SU-DHL-6 (cell line): ENCODE data around the gene ELANE.

Source experiments
- H2AFZ ChIP-seq: fragments of 200-600 bp; sonication (generic); 2 replicates; pipeline ENCODE4 v1.6.1; 2014; ENCODE audit warnings: low read depth, mild to moderate bottlenecking, moderate library complexity, mixed read lengths, antibody characterized with exemption, low read length; ENCODE audit not compliant: severe bottlenecking
- H3F3A ChIP-seq: fragments of 200-600 bp; shearing (Covaris generic); 2 replicates; pipeline ENCODE4 v1.6.0; 2016; ENCODE audit warnings: antibody characterized with exemption, mild to moderate bottlenecking; ENCODE audit not compliant: insufficient read depth
- H3K27ac ChIP-seq: fragments of 200-600 bp; sonication (generic); 2 replicates; pipeline ENCODE4 v1.5.1; 2016; ENCODE audit warnings: low read depth, mild to moderate bottlenecking, low read length, moderate library complexity, mixed read lengths
- H3K27me3 ChIP-seq: fragments of 200-600 bp; sonication (generic), shearing (Covaris generic); 2 replicates; pipeline ENCODE4 v1.6.0; 2014; ENCODE audit warnings: mild to moderate bottlenecking, low read length
- H3K36me3 ChIP-seq: fragments of 200-600 bp; sonication (generic); 2 replicates; pipeline ENCODE4 v1.6.1; 2014; ENCODE audit warnings: mild to moderate bottlenecking, low read length, mixed read lengths
- H3K4me2 ChIP-seq: fragments of 300-600, 200-600 bp; shearing (Covaris generic), sonication (generic); 2 replicates; pipeline ENCODE4 v1.6.0; 2014; ENCODE audit warnings: low read length, low read depth, mild to moderate bottlenecking; ENCODE audit not compliant: poor library complexity, severe bottlenecking
- H3K4me3 ChIP-seq: fragments of 200-600 bp; sonication (generic); 2 replicates; pipeline ENCODE4 v1.5.1; 2014; ENCODE audit warnings: antibody characterized with exemption, low read length, mild to moderate bottlenecking, mixed read lengths; ENCODE audit not compliant: insufficient read depth, poor library complexity, severe bottlenecking
- H3K79me2 ChIP-seq: fragments of 200-600 bp; sonication (generic); 2 replicates; pipeline ENCODE4 v1.6.1; 2014; ENCODE audit warnings: mild to moderate bottlenecking, low read length, moderate library complexity; ENCODE audit not compliant: insufficient read depth
- H3K9ac ChIP-seq: fragments of 200-600 bp; sonication (generic); 2 replicates; pipeline ENCODE4 v1.7.0; 2014; ENCODE audit warnings: mild to moderate bottlenecking, low read length
- H3K9me2 ChIP-seq: fragments of 200-600 bp; sonication (generic); replicated peaks from 2 replicates; pipeline ENCODE4 v1.6.1; 2014; ENCODE audit warnings: low read length; ENCODE audit not compliant: insufficient read depth
- H3K9me3 ChIP-seq: fragments of 200-600 bp; sonication (generic); 2 replicates; pipeline ENCODE4 v1.6.1; 2014; ENCODE audit warnings: low read length, mixed read lengths; ENCODE audit not compliant: insufficient read depth
- H4K20me1 ChIP-seq: fragments of 200-600 bp; sonication (generic); 2 replicates; pipeline ENCODE4 v1.6.1; 2014; ENCODE audit warnings: low read depth, mild to moderate bottlenecking, antibody characterized with exemption, low read length, moderate library complexity, mixed read lengths
- CTCF ChIP-seq: fragments of 200-600 bp; sonication (generic); IDR thresholded peaks from one replicate; pipeline ENCODE4 v1.5.1; 2017; ENCODE audit warnings: antibody characterized with exemption, mild to moderate bottlenecking, low read length, moderate library complexity; ENCODE audit not compliant: insufficient read depth, poor library complexity, severe bottlenecking
- EZH2phosphoT487 ChIP-seq: fragments of 200-600 bp; sonication (generic), shearing (Covaris generic); conservative IDR thresholded peaks from 2 replicates; pipeline ENCODE4 v1.6.1; 2018; ENCODE audit warnings: mild to moderate bottlenecking, antibody characterized with exemption, low read length, moderate library complexity, mixed read lengths

The ELANE gene

GRCh38 chr19:902093-902370, 49.9 kb downstream of the ELANE start:
- H3K27ac ChIP-seq: no peak overlapping the region
- H2AFZ ChIP-seq: no peak overlapping the region
- H3K36me3 ChIP-seq: no peaks in the 10 kb centered on the region
- H3K9me2 ChIP-seq: no peaks in the 10 kb centered on the region
- H3K27me3 ChIP-seq: no peaks in the 10 kb centered on the region
- H3F3A ChIP-seq: peaks cover 5% of the 10 kb centered on the region; the same call in 1 of the 2 replicates
- no peaks in the 10 kb centered on the region for H3K9me3 ChIP-seq
- no peaks in the 10 kb centered on the region for H3K79me2 ChIP-seq
- TF ChIP-seq EZH2phosphoT487: no peak
- TF ChIP-seq CTCF: no peak
- H3K4me2 ChIP-seq: no peak overlapping the region
- H3K4me3 ChIP-seq: no peak overlapping the region
- no peaks in the 10 kb centered on the region for H4K20me1 ChIP-seq
- H3K9ac ChIP-seq: no peak overlapping the region

- no peak overlapping the region for H2AFZ ChIP-seq
- H3K27ac ChIP-seq: no peak overlapping the region
- H3K27me3 ChIP-seq: no peaks in the 10 kb centered on the region
- H3K9me2 ChIP-seq: no peaks in the 10 kb centered on the region
- H3K4me2 ChIP-seq: no peak overlapping the region
- no peaks in the 10 kb centered on the region for H4K20me1 ChIP-seq
- H3K36me3 ChIP-seq: no peaks in the 10 kb centered on the region
- H3K9me3 ChIP-seq: no peaks in the 10 kb centered on the region
- H3F3A ChIP-seq: peaks cover 5% of the 10 kb centered on the region; the same call in 1 of the 2 replicates
- no peaks in the 10 kb centered on the region for H3K79me2 ChIP-seq
- H3K9ac ChIP-seq: no peak overlapping the region
- no peak overlapping the region for H3K4me3 ChIP-seq
- TF ChIP-seq CTCF: no peak
- no peak for TF ChIP-seq EZH2phosphoT487
Measured at GRCh38 chr19:902446-903226, 50.5 kb downstream of the ELANE start.

DNA sequence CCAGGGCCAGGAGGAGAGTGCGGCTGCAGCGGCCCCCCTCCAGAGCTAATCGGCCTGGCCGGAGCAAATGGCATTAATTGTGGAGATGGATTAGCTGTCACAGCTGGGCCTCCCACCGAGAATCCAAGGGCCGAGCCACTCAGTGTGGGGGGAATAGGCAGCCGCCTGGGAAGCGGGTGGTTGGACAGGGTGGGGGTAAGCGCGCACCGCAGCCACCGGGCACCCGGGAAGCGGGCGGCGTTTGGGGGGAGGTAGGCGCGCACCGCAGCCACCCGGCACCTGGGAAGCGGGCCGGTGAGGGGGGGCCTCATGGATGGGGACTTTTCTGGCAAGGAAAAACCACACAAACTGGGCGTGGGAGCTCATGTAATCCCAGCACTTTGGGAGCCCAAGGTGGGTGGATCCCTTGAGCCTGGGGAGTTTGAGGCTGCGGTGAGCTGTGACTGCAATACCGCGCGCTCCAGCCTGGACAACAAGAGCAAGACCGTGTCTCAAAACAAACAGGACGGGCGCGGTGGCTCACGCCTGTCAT, 51.2 kb downstream of the ELANE start:
- no peaks in the 10 kb centered on the region for H3K79me2 ChIP-seq
- peaks cover 4% of the 10 kb centered on the region; the same call in 1 of the 2 replicates for H3F3A ChIP-seq
- H3K27ac ChIP-seq: no peak overlapping the region
- H3K4me2 ChIP-seq: no peak overlapping the region
- H3K27me3 ChIP-seq: no peaks in the 10 kb centered on the region
- no peaks in the 10 kb centered on the region for H4K20me1 ChIP-seq
- no peaks in the 10 kb centered on the region for H3K9me3 ChIP-seq
- TF ChIP-seq CTCF (no peak), EZH2phosphoT487 (no peak)
- no peak overlapping the region for H2AFZ ChIP-seq
- H3K4me3 ChIP-seq: no peak overlapping the region
- no peak overlapping the region for H3K9ac ChIP-seq
- no peaks in the 10 kb centered on the region for H3K9me2 ChIP-seq
- H3K36me3 ChIP-seq: no peaks in the 10 kb centered on the region
